Measurements from ENCODE around the gene POLR2E. TPM values are rescaled to one million over a fixed set of nuclear protein-coding genes. Genes with fewer than 3 reads are reported as not detected.
A peak's percentile ranks its signal among the peaks of the same experiment; 100 is the strongest.

POLR2E gene
- total RNA-seq, 1 experiment from 2014 or later: 261 TPM

DNA sequence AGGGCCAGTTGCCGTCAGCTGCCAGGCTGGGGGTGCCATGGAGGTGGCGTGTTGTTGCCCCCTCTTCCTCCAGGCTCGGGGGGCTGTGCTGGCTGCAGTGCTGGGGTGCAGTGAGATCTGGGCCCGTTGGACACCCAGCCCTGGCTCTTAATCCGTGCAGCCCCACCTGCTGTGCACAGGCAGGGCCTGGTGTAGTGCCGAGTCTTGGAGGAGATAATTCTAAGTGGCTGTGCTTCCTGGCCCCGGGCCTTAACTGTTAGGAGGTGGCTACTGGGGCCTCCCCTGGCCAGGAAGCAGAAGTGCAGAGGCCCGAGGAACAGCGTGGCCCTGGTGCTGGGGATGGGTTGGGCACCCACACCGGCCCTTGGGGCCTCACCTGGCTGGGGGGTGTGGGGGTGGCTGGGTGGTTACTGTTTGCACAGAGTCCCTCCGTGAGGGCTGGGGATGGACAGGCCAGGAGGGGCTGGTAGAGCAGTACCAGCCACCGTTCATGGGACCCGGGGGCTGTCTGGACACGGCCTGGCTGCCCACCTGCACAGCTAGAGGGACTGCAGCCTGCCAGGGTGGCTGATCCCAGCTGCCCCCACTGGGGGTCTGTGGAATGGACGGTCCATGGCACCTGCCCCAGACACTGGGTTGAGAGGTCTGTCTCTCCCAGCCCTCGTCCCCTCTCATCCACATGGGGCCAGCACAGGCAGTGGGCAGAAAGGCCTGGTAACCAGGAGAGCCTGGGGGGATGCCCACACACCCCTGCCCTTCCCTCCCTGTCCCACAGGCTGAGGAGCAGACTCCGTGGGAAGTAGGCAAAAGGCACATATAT is 11.9 kb upstream of the POLR2E start:
- H3K4me1 Mint-ChIP-seq: peaks cover 2 to 15% of the 10 kb centered on the region in 2 experiments; a peak in 3 of 4 replicates
- Histone ChIP-seq H3K23ac (ENCODE audit: insufficient read length, low read depth, low read length) (no peak overlapping the region), H2BK5ac (ENCODE audit: insufficient read length, low read length) (no peak overlapping the region), H3K27me3 (ENCODE audit: insufficient read depth, low read length) (no peaks in the 10 kb centered on the region), H3K23me2 (ENCODE audit: insufficient read length, low read depth, low read length, poor library complexity, severe bottlenecking) (no peaks in the 10 kb centered on the region), H3K9me3 (ENCODE audit: control insufficient read depth, low read depth, low read length) (no peaks in the 10 kb centered on the region), H4K5ac (ENCODE audit: insufficient read length, low read depth, low read length) (no peak overlapping the region), H3K14ac (ENCODE audit: insufficient read depth, low read length) (no peak overlapping the region; the same call in 1 of the 2 replicates), H3K79me1 (ENCODE audit: insufficient read depth, low read depth, low read length, poor library complexity, severe bottlenecking) (no peaks in the 10 kb centered on the region), H3K4ac (ENCODE audit: low read depth, low read length) (no peak overlapping the region), H3T11ph (ENCODE audit: low read length) (no peak overlapping the region), H2BK15ac (ENCODE audit: low read depth, low read length) (no peak overlapping the region), H2BK120ac (ENCODE audit: low read depth, low read length, poor library complexity, severe bottlenecking) (no peak overlapping the region), H3K27ac (ENCODE audit: insufficient read length, low read depth, low read length) (no peak overlapping the region), H3K4me2 (ENCODE audit: insufficient read depth, insufficient read length, low read length) (no peak overlapping the region), H4K8ac (replicated peaks; ENCODE audit: insufficient read length, low read depth, low read length) (no peak overlapping the region), H4K20me1 (ENCODE audit: control insufficient read depth, insufficient read depth, insufficient read length) (no peaks in the 10 kb centered on the region), H3K79me2 (ENCODE audit: insufficient read depth, low read length) (no peaks in the 10 kb centered on the region; the same call in 1 of the 2 replicates), H2AFZ (ENCODE audit: low read length) (no peak overlapping the region), H2BK12ac (ENCODE audit: insufficient read length, low read depth, low read length) (no peak overlapping the region), H3K56ac (ENCODE audit: insufficient read length, low read depth, low read length) (no peak overlapping the region), H2BK20ac (ENCODE audit: low read depth, low read length, poor library complexity, severe bottlenecking) (no peak overlapping the region), H3K4me1 (ENCODE audit: insufficient read depth, low read length) (no peaks in the 10 kb centered on the region), H3K18ac (ENCODE audit: insufficient read length, low read depth, low read length) (no peak overlapping the region), H3K9ac (ENCODE audit: extremely low read depth, insufficient read length, low read length) (no peak overlapping the region), H4K91ac (ENCODE audit: insufficient read length, low read depth, low read length) (no peak overlapping the region), H2AK5ac (ENCODE audit: insufficient read length, low read length) (no peak overlapping the region)
- peaks cover 0 to 19% (median 7%) of the 10 kb centered on the region in 3 experiments; a peak in 3 of 7 replicates for H3K36me3 Mint-ChIP-seq (ENCODE audit: insufficient read depth in 1 of 3, low read depth in 3 of 3)
- TF ChIP-seq, protein P1, sequence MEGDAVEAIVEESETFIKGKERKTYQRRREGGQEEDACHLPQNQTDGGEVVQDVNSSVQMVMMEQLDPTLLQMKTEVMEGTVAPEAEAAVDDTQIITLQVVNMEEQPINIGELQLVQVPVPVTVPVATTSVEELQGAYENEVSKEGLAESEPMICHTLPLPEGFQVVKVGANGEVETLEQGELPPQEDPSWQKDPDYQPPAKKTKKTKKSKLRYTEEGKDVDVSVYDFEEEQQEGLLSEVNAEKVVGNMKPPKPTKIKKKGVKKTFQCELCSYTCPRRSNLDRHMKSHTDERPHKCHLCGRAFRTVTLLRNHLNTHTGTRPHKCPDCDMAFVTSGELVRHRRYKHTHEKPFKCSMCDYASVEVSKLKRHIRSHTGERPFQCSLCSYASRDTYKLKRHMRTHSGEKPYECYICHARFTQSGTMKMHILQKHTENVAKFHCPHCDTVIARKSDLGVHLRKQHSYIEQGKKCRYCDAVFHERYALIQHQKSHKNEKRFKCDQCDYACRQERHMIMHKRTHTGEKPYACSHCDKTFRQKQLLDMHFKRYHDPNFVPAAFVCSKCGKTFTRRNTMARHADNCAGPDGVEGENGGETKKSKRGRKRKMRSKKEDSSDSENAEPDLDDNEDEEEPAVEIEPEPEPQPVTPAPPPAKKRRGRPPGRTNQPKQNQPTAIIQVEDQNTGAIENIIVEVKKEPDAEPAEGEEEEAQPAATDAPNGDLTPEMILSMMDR (conservative IDR thresholded peaks at IDR 0.05): no peak; the same call in 2 of the 3 replicates
- no CpG with 5 or more reads among the region's 17 CpGs for WGBS (ENCODE audit: extremely low coverage, insufficient read length, low lambda C conversion rate)
- H3K4me3 Mint-ChIP-seq: peak overlapping the region; percentile 41 to 59; a peak in 3 of 5 replicates
- H3K9me3 Mint-ChIP-seq: no peaks in the 10 kb centered on the region
- no peak for DNase-seq
- no peaks in the 10 kb centered on the region; the same call in 1 of the 2 replicates for H3K27me3 Mint-ChIP-seq (ENCODE audit: low read depth)
- H3K27ac Mint-ChIP-seq: peak overlapping the region in 2 of 3 experiments; percentile 63 to 83; a peak in 3 of 7 replicates
